Measurements from ENCODE around the gene CES3.
"Not testable (repeated sequence)": the region's sequence is repeated elsewhere in the genome, so short reads cannot be mapped to it uniquely, and the experiment has no call there.

Gene CES3

GRCh38 chr16:66973716-66974115 is 12.7 kb downstream of the CES3 start:
- no peak for DNase-seq

DNA sequence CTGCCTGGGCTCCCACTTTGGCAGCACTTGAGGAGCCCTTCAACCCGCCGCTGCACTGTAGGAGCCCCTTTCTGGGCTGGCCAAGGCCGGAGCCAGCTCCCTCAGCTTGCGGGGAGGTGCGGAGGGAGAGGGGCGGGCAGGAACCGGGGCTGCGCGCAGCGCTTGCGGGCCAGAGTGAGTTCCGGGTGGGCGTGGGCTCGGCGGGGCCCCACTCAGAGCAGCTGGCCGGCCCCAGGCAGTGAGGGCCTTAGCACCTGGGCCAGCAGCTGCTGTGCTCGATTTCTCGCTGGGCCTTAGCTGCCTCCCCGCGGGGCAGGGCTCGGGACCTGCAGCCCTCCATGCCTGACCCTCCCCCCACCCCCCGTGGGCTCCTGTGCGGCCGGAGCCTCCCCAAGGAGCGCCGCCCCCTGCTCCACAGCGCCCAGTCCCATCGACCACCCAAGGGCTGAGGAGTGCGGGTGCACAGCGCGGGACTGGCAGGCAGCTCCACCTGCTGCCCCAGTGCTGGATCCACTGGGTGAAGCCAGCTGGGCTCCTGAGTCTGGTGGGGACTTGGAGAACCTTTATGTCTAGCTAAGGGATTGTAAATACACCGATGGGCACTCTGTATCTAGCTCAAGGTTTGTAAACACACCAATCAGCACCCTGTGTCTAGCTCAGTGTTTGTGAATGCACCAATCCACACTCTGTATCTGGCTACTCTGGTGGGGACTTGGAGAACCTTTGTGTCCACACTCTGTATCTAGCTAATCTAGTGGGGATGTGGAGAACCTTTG is 13.3 kb downstream of the CES3 start:
- not testable (repeated sequence) for DNase-seq

DNA sequence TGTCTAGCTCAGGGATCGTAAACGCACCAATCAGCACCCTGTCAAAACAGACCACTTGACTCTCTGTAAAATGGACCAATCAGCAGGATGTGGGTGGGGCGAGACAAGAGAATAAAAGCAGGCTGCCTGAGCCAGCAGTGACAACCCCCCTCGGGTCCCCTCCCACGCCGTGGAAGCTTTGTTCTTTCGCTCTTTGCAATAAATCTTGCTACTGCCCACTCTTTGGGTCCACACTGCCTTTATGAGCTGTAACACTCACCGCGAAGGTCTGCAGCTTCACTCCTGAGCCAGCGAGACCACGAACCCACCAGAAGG is 13.8 kb downstream of the CES3 start:
- not testable (repeated sequence) for DNase-seq

GRCh38 chr16:66975302-66975893 is 14.3 kb downstream of the CES3 start:
- no peak for DNase-seq

- DNase-seq = no peak
These were observed 15.7 kb downstream of the CES3 start for GRCh38 chr16:66976746-66977145.

DNA sequence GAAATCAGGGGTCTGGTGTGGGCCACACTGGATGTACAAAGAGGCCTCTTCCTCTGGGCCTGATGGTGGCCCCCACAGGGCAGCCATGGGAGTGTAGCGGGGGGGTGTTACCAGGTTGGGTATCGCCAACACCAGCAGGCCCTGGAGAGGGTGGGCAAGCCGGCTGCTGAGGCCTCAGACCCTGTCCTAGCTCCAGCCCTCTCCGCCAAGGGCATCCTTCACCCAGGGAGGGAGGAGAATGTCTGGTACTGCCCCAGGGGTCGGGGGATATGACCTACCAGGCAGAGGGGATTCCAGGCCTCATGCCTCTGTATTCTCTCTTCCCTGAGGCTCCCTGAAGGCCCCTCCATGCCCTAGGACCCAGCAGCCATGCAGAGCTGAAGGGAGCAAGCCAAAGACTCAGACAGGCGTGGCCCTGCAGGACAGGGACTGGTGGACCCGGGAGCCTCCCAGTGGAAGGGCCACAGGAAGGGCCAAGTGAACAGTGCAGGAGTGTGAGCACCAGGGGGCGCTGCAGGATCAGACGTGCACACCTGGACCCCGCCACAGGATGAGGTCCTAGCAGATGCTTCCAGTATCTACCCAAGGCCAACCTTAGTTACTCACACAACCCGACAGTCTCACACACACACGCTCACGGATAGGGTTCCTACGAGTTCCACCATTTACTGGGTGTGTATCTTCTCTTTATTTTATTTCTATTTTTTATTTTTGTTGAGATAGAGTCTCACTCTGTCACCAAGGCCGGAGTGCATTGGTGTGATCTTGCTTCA is 16.5 kb downstream of the CES3 start:
- DNase-seq = peak; percentile 47

- DNase-seq = no peak
These were observed 18.1 kb downstream of the CES3 start for GRCh38 chr16:66979011-66979717.

GRCh38 chr16:66983033-66983432 is 22.0 kb downstream of the CES3 start:
- DNase-seq = no peak

DNA sequence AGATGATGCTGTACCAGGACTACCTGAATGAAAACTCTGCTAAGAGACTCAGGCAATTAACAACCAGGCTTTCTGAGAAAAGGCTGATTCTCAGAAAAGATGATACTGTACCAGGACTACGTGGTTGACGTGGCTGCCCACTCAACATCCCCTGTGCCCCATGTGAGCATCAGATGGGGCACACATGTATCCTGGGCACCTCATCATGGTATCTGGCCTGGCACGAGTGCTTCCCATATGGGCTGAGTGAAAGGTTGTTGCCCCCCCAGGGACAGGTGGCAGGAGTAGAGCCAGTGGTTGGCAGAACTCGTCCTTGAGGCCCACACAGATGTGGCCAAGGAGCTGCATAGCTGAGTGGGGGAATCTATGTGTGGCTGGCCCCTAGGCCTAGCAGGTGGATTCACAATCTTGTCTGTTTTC is 23.8 kb downstream of the CES3 start:
- no peak for DNase-seq

GRCh38 chr16:66986559-66986958 is 25.5 kb downstream of the CES3 start:
- no peak for DNase-seq

DNA sequence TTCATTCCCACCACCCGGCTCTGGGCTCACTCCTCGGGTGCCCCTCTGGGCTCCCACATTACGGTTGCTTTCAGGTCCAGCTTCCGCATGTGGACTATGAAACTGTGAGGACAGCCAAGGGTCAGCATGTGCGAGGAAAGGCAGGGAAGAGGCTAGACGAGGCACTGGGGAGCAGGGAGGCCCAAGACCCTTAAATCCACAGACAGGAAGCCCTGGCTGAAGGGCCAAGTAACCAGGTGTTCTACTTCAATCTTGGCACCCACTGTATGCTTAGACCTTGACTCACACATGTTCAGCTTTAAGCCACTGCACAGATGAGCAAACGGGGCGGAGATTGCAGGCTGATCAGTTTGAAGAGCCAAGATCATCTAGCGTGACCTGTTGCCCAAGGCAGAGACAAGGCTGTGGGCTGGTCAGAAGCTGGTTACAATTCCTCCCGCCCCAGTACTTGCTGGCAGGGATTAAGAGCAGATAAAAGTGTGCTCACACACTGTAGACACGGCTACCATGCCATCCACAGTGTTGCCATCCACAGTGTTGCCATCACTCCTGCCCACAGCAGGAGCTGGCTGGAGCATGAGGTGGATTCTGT is 27.2 kb downstream of the CES3 start, which contains the start of gene CES4A:
Gene CES4A (plus strand): TSS at position 393 of the 592 bp plus-strand sequence. CDS start 184 bp downstream, at position 577.
- no peak for DNase-seq

DNA sequence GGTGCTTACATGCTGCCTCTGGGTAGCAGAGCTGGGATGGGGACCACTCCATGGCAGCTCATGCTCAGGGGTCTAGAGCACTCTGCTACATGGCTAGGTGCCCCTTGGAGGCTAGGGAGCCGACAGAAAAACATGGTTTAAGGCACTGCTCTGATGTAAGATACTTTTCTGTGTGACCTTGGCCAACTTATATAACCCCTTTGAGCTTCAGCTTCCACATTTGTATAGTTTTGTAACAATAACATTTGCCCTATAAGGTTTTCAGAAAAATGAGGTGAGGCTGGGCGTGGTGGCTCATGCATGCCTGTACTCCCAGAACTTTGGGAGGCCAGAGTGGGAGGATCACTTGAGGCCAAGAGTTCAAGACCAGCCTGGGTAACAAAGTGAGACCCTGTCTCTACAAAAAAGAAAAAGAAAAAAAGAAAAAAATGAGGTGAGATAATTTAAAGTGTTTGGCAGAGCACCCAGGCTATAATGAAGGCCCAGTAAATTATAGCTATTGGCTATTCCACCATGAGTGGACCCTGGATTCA is 30.5 kb downstream of the CES3 start:
- DNase-seq = no peak

DNA sequence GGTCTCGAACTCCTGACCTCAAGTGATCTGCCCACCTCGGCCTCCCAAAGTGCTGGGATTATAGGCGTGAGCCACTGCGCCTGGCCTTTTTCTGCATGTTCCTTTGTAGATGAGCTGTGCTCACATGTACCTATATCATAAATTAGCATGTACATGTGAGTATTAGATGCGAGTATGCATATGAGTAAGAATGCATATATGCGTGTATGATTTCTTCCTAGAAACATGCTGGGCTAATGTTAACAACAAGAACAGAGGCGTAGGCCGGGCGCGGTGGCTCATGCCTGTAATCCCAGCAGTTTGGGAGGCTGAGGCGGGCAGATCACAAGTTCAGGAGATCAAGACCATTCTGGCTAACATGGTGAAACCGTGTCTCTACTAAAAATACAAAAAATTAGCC is 32.5 kb downstream of the CES3 start:
- DNase-seq = not testable (repeated sequence)

- no peak for DNase-seq
These were observed 35.4 kb downstream of the CES3 start for GRCh38 chr16:66996324-66996982.

DNA sequence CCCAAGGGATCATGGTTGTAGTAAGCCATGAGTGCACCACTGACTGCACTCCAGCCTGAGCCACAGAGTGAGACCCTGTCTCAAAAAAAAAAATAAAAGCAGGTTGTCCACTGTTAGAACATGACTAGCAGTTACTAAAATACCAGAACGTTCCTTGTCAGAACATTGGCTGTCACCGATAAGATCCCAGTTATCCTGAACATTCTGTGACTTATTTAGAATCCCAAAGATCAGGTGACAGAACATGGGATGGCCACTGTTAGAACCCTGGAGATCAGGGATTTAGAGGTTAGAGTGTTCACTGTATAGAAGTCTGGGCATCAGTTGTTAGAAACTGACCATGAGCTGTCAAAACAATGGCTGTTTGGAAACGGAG is 35.9 kb downstream of the CES3 start:
- no peak for DNase-seq

DNA sequence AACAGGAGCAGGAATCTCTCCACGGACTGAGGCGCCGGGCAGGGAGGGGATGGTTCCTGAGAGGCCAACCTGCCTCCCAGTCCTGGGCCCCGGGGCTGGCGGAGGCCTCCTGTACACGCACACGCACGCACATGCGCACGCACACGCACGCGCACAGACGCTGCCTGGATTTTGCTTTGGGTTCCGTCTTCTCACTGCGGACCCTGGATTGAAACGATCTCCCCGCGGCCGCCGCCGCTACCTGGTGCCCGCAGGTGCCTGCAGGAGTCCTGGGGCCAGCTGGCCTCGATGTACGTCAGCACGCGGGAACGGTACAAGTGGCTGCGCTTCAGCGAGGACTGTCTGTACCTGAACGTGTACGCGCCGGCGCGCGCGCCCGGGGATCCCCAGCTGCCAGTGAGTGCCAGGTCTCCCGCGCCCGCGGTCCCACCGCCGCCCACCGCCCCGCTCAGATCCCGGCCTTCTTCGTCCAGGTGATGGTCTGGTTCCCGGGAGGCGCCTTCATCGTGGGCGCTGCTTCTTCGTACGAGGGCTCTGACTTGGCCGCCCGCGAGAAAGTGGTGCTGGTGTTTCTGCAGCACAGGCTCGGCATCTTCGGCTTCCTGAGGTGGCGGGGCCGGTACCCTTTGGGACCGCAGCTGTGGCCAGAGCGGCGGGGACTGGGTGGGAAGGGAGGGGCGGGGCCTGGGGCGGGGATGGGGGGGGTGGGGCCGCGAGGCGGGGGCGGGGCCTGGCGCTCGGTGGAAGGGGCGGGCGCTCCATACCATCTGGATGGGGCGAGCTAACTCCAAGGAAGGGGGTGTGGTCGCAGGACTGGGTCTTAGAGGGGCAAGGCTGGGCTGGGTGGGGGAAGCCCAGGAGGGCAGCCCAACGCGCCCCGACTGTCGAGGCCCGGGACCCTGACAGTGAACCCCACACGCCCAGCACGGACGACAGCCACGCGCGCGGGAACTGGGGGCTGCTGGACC is 39.6 kb downstream of the CES3 start:
- DNase-seq = peak; percentile 52

GRCh38 chr16:67001726-67002125 is 40.7 kb downstream of the CES3 start:
- DNase-seq = no peak

DNA sequence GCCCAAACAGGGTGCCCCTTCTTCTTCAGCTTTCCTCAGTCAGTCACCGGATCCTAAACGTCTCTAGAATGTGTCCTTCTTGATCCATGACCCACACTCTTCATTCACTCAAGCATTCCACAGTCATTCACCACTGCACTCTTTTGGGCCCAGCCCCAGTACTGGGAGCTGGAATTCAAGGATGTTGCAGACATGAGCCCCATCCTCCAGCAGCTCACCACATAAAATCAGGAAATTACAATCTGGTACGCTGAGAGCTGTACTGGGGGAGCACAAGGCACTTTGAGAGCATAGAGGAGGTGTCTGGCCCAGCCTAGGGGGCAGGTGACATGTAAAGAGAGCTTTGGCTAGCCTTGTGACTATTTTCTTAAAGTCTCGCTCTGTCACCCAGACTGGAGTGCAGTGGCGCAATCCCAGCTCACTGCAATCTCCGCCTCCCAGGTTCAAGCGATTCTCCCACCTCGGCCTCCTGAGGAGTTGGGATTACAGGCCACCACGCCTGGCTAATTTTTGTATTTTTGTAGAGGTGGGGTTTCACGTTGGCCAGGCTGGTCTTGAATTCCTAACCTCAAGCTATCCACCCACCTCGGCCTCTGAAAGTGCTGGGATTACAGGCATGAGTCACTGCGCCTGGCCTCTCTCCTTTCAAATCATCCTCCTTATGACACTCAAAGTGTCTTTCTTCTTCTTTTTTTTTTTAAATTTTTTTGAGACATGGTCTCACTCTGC is 46.0 kb downstream of the CES3 start:
- no peak for DNase-seq

DNA sequence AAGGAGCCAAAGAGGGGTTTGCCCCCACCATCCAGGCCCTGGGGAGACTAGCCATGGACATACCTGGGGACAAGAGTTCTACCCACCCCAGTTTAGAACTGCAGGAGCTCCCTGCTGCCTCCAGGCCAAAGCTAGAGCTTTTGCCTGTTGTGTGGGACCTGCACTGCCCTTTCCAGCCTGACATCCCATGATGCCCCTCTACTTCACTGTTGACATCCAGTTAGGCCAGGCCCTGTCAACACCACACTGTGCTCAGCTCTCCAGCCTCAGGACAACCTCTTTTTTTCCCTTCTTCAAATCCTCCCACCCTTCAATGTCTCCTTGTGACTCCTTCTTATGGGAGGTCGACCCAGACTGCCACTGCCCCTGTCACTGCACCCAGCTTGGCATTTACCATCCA is 48.1 kb downstream of the CES3 start:
- no peak for DNase-seq

- DNase-seq = no peak
These were observed 50.2 kb downstream of the CES3 start for GRCh38 chr16:67011274-67011673.

Measured in activated gamma-delta T cell (primary cell).